IMR-90 (cell line): Measurements from ENCODE around the gene DDX31. TPM values are rescaled to one million over a fixed set of nuclear protein-coding genes. Genes with fewer than 3 reads are reported as not detected.

Experiments used
- ATAC-seq: fragments of 200-7000 bp; cut with Tn5 transposase; 2 replicates; pipeline ENCODE4 v1.9.1; 2020; ENCODE audit warnings: low read depth, mild to moderate bottlenecking, moderate library complexity
- BruUV-seq: library from RNA; stranded (reverse); fragments of 400-500 nt; replicated peaks from 2 replicates; lab custom pipeline; 2021; lab: Mats Ljungman, UMichigan
- CTCF ChIA-PET: fragments of 300-600 bp; formaldehyde crosslinking; extraction: SDS; loops from one replicate; lab custom pipeline; 2021; ENCODE audit warnings: antibody characterized with exemption; lab: Yijun Ruan, JAX
- POLR2A ChIA-PET: fragments of 300-600 bp; sonication (Branson Sonifier 250); formaldehyde crosslinking; loops from one replicate; lab custom pipeline; 2022; ENCODE audit warnings: antibody characterized with exemption; ENCODE audit not compliant: unreplicated experiment; lab: Charles Lee
- DNase-seq: peaks from one replicate; pipeline ENCODE4 v3.0.0; 2013
- H2AFZ ChIP-seq: replicated peaks from 2 replicates; pipeline ENCODE3; 2013; ENCODE audit warnings: low read length, mild to moderate bottlenecking; ENCODE audit not compliant: poor library complexity
- H2AK5ac ChIP-seq: 2 replicates; pipeline ENCODE4 v1.6.1; 2013; ENCODE audit warnings: low read depth, low read length, inconsistent platforms
- H2AK9ac ChIP-seq: replicated peaks from 2 replicates; pipeline ENCODE3; 2013; ENCODE audit warnings: mild to moderate bottlenecking, low read depth, low read length, moderate library complexity; ENCODE audit not compliant: poor library complexity
- H2BK120ac ChIP-seq: 2 replicates; pipeline ENCODE4 v1.6.1; 2013; ENCODE audit warnings: low read depth, low read length, inconsistent platforms
- H2BK15ac ChIP-seq: 3 replicates; pipeline ENCODE4 v1.6.1; 2013; ENCODE audit warnings: low read depth, low read length, inconsistent platforms
- H2BK20ac ChIP-seq: 2 replicates; pipeline ENCODE4 v1.6.1; 2013; ENCODE audit warnings: low read depth, mild to moderate bottlenecking, inconsistent platforms, low read length, moderate library complexity
- H2BK5ac ChIP-seq: 2 replicates; pipeline ENCODE4 v1.6.1; 2013; ENCODE audit warnings: mild to moderate bottlenecking, low read depth, low read length, inconsistent platforms; ENCODE audit not compliant: poor library complexity, severe bottlenecking
- H3K14ac ChIP-seq: replicated peaks from 2 replicates; pipeline ENCODE4 v1.6.1; 2013; ENCODE audit warnings: low read depth, low read length, inconsistent platforms
- H3K18ac ChIP-seq: 2 replicates; pipeline ENCODE4 v1.6.1; 2013; ENCODE audit warnings: low read depth, low read length, control low read depth
- H3K23ac ChIP-seq: 2 replicates; pipeline ENCODE4 v1.6.1; 2013; ENCODE audit warnings: low read depth, low read length, inconsistent platforms
- H3K27ac ChIP-seq: 2 replicates; pipeline ENCODE4 v1.5.1; 2013; ENCODE audit warnings: mild to moderate bottlenecking, control low read depth, low read length; ENCODE audit not compliant: insufficient read depth
- H3K27me3 ChIP-seq: 2 replicates; pipeline ENCODE4 v1.6.1; 2013; ENCODE audit warnings: low read length; ENCODE audit not compliant: control insufficient read depth, insufficient read depth
- H3K36me3 ChIP-seq: 2 replicates; pipeline ENCODE4 v1.6.1; 2013; ENCODE audit warnings: low read length, mixed read lengths; ENCODE audit not compliant: control insufficient read depth, insufficient read depth
- H3K4ac ChIP-seq: 2 replicates; pipeline ENCODE4 v1.6.1; 2013; ENCODE audit warnings: low read depth, low read length, inconsistent platforms
- H3K4me1 ChIP-seq: 2 replicates; pipeline ENCODE4 v1.6.1; 2013; ENCODE audit warnings: low read length, mixed read lengths; ENCODE audit not compliant: control insufficient read depth, insufficient read depth
- H3K4me2 ChIP-seq: 2 replicates; pipeline ENCODE4 v1.6.1; 2013; ENCODE audit warnings: low read depth, mild to moderate bottlenecking, control low read depth, low read length, moderate library complexity
- H3K4me3 ChIP-seq: 2 replicates; pipeline ENCODE4 v1.5.1; 2013; ENCODE audit warnings: low read depth, mild to moderate bottlenecking, control low read depth, low read length, moderate library complexity; ENCODE audit not compliant: insufficient read depth
- H3K56ac ChIP-seq: 2 replicates; pipeline ENCODE4 v1.6.1; 2013; ENCODE audit warnings: low read length, inconsistent platforms; ENCODE audit not compliant: insufficient read depth; ENCODE audit errors: extremely low read depth
- H3K79me1 ChIP-seq, 2 experiments: 2 replicates each; pipeline ENCODE4 v1.6.1; 2013; ENCODE audit warnings: low read length in 2 of 2, inconsistent platforms in 1 of 2, low read depth in 1 of 2
- H3K9ac ChIP-seq: 2 replicates; pipeline ENCODE4 v1.6.1; 2013; ENCODE audit warnings: low read depth, low read length, control low read depth
- H3K9me1 ChIP-seq: 2 replicates; pipeline ENCODE4 v1.6.1; 2013; ENCODE audit warnings: low read length, inconsistent platforms; ENCODE audit not compliant: insufficient read depth
- H3K9me3 ChIP-seq: 2 replicates; pipeline ENCODE4 v1.6.1; 2013; ENCODE audit warnings: low read length; ENCODE audit not compliant: control insufficient read depth, insufficient read depth
- H4K20me1 ChIP-seq: 2 replicates; pipeline ENCODE4 v1.6.1; 2013; ENCODE audit warnings: low read length, inconsistent platforms; ENCODE audit not compliant: insufficient read depth
- H4K5ac ChIP-seq: 2 replicates; pipeline ENCODE4 v1.6.1; 2013; ENCODE audit warnings: mild to moderate bottlenecking, low read depth, low read length, control low read depth
- H4K8ac ChIP-seq, 2 experiments: 2 replicates each; pipeline ENCODE4 v1.6.1; 2013; ENCODE audit warnings: low read depth in 2 of 2, low read length in 2 of 2, control low read depth in 1 of 2, inconsistent platforms in 1 of 2
- H4K91ac ChIP-seq: 2 replicates; pipeline ENCODE4 v1.6.1; 2013; ENCODE audit warnings: low read depth, low read length, inconsistent platforms; ENCODE audit not compliant: insufficient read depth
- BHLHE40 ChIP-seq: fragments of 150-350 bp; IDR thresholded peaks from 2 replicates; pipeline ENCODE4 v1.6.1; 2016; ENCODE audit warnings: mild to moderate bottlenecking, low read depth, low read length
- CEBPB ChIP-seq: IDR thresholded peaks from 2 replicates; pipeline ENCODE4 v1.6.1; 2012; ENCODE audit warnings: low read depth, low read length, improper control_type of control experiment
- CHD1 ChIP-seq: IDR thresholded peaks from 2 replicates; pipeline ENCODE4 v1.6.1; 2012; ENCODE audit warnings: low read depth, low read length, improper control_type of control experiment
- FOS ChIP-seq: fragments of 150-350 bp; IDR thresholded peaks from 2 replicates; pipeline ENCODE4 v1.6.1; 2016; ENCODE audit warnings: low read depth, low read length
- MAFK ChIP-seq: IDR thresholded peaks from 2 replicates; pipeline ENCODE4 v1.6.1; 2012; ENCODE audit warnings: low read depth, low read length, improper control_type of control experiment
- MAZ ChIP-seq: IDR thresholded peaks from 2 replicates; pipeline ENCODE4 v1.6.1; 2012; ENCODE audit warnings: low read depth, mild to moderate bottlenecking, low read length, improper control_type of control experiment, moderate library complexity, borderline replicate concordance
- MXI1 ChIP-seq: IDR thresholded peaks from 2 replicates; pipeline ENCODE4 v1.6.1; 2012; ENCODE audit warnings: low read depth, mild to moderate bottlenecking, low read length, moderate library complexity, borderline replicate concordance
- POLR2A ChIP-seq: IDR thresholded peaks from 2 replicates; pipeline ENCODE4 v1.6.1; 2012; ENCODE audit warnings: mild to moderate bottlenecking, low read depth, low read length
- RAD21 ChIP-seq: IDR thresholded peaks from 2 replicates; pipeline ENCODE4 v1.6.1; 2012; ENCODE audit warnings: low read length, improper control_type of control experiment
- RCOR1 ChIP-seq: IDR thresholded peaks from 2 replicates; pipeline ENCODE4 v1.6.1; 2012; ENCODE audit warnings: mild to moderate bottlenecking, low read length, improper control_type of control experiment; ENCODE audit not compliant: insufficient replicate concordance
- RFX5 ChIP-seq: IDR thresholded peaks from 2 replicates; pipeline ENCODE4 v1.8.0; 2012; ENCODE audit warnings: low read depth, mild to moderate bottlenecking, low read length, moderate library complexity
- SMC3 ChIP-seq: fragments of 150-350 bp; IDR thresholded peaks from 2 replicates; pipeline ENCODE4 v1.6.1; 2016; ENCODE audit warnings: low read depth, mild to moderate bottlenecking, antibody characterized with exemption, low read length, moderate library complexity
- whole genome bisulfite sequencing, 2 experiments: methylation state at CpG; one replicate each; pipeline versions ENCODE4 v1.1.5 to v1.1.7; 2013; ENCODE audit warnings: missing lambda C conversion rate in 2 of 2; ENCODE audit not compliant: insufficient read length in 1 of 2; ENCODE audit errors: extremely low coverage in 2 of 2; 5-methylcytosine and 5-hydroxymethylcytosine counted together
- dilution Hi-C: fragments of 300-500 bp; cut with HindIII; formaldehyde crosslinking; loops from one replicate; pipeline ENCODE4 v1.14.3; 2018; ENCODE audit warnings: low sequenced_read_pairs; ENCODE audit not compliant: unreplicated experiment
- in situ Hi-C: fragments of 300-500 bp; cut with MboI; formaldehyde crosslinking; loops from 3 replicates; pipeline ENCODE4 v1.14.3; 2019; ENCODE audit warnings: low sequenced_read_pairs, inconsistent platforms, mixed read lengths
- intact Hi-C: fragments of 100-400 bp; cut with micrococcal nuclease; formaldehyde crosslinking; loops from 2 replicates; pipeline ENCODE4 v1.10.0; 2022
- polyA plus RNA-seq, 3 experiments: library from polyadenylated mRNA; depleted of rRNA; stranded (reverse); fragments of >200 nt; gene quantifications; 2 replicates each; pipeline ENCODE4 v1.2.3, GENCODE V29; 2012; ENCODE audit warnings: low replicate concordance in 1 of 3
- total RNA-seq: library from RNA; depleted of rRNA; stranded (reverse); fragments of >200 nt; gene quantifications from 2 replicates; pipeline ENCODE4 v1.2.3, GENCODE V29; 2012
- TF ChIP-seq, protein P1 (sequence below): fragments of 150-350 bp; IDR thresholded peaks from 2 replicates; pipeline ENCODE4 v1.6.1; 2017; ENCODE audit warnings: mild to moderate bottlenecking, antibody characterized with exemption, low read length, low read depth
- TF ChIP-seq, protein P2 (sequence below): fragments of 150-350 bp; IDR thresholded peaks from 2 replicates; pipeline ENCODE4 v1.6.1; 2016; ENCODE audit warnings: low read depth, mild to moderate bottlenecking, low read length, moderate library complexity, borderline replicate concordance
- TF ChIP-seq, protein P3 (sequence below): conservative IDR thresholded peaks from 2 replicates; pipeline ENCODE4 v1.5.1; 2012; ENCODE audit warnings: mild to moderate bottlenecking, low read depth, low read length, improper control_type of control experiment

The DDX31 gene
- total and polyA plus RNA-seq, 2 of the 4 experiments (the other 2 are of a cell fraction) = 10.7 to 14.0 TPM

DNA sequence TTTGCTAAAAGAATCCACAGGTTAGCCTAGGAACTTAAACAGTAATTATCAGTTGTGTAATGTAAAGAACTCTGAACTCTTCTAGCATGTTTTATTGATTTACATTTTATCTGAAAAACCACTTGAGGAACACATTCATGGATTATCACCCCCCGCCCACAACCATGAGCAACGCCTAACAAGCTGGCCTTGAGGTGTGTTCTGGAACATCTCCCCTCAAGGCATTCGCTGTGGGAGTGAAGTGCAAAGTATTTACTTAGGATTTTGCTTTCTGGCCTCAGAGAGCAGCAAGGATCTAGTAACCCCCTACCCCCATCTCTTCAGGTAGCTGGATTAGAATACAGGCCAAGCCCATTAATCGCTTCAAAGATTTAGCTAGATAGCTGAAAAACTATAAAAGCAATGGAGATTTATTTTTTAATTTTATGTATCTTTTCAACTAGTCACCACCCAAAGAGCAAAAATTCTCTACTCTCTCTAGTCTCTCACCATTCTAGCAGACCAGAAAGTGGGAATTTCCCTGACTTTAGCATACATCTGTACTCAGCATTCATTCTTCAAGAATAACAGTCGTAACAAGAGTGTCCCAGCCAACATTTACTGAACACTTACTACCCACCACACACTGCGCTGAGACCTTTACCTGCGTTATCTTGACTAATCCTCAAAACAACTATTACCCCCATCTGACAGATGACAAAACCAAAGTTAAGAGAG, 37.2 kb downstream of the DDX31 start:
- Histone ChIP-seq H3K4me3 (no peak overlapping the region), H3K9ac (no peak overlapping the region), H2BK5ac (no peak overlapping the region), H4K5ac (no peak overlapping the region), H3K9me3 (no peaks in the 10 kb centered on the region), H2BK15ac (no peak overlapping the region), H3K4me1 (0 out of 2 replicates have a peak, but pooled peaks cover 3% of the 10 kb centered on the region), H2BK120ac (no peak overlapping the region), H3K56ac (no peak overlapping the region), H2AK9ac (no peak overlapping the region), H3K18ac (no peak overlapping the region), H2AK5ac (no peak overlapping the region), H4K91ac (no peak overlapping the region), H3K36me3 (peaks cover 34% of the 10 kb centered on the region), H3K4me2 (no peak overlapping the region), H3K23ac (no peak overlapping the region), H3K4ac (no peak overlapping the region), H3K27ac (no peak overlapping the region), H3K14ac (no peak overlapping the region), H3K79me1 (no peaks in the 10 kb centered on the region), H2BK20ac (no peak overlapping the region), H4K20me1 (peaks cover 23% of the 10 kb centered on the region; the same call in 1 of the 2 replicates), H3K27me3 (no peaks in the 10 kb centered on the region), H3K9me1 (peaks cover 10% of the 10 kb centered on the region; the same call in 1 of the 2 replicates), H4K8ac (no peak overlapping the region), H2AFZ (no peak overlapping the region)
- in situ Hi-C loops (no loop called here), dilution Hi-C loops (no loop called here), intact Hi-C loops (no loop called here)
- WGBS, 2 experiments = no CpG with 5 or more reads among the region's 7 CpGs
- no TSS peak for BruUV-seq
- TF ChIP-seq, protein P1, sequence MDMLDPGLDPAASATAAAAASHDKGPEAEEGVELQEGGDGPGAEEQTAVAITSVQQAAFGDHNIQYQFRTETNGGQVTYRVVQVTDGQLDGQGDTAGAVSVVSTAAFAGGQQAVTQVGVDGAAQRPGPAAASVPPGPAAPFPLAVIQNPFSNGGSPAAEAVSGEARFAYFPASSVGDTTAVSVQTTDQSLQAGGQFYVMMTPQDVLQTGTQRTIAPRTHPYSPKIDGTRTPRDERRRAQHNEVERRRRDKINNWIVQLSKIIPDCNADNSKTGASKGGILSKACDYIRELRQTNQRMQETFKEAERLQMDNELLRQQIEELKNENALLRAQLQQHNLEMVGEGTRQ = no peak
- TF ChIP-seq RFX5 = no peak
- TF ChIP-seq CEBPB = no peak
- TF ChIP-seq, protein P2, sequence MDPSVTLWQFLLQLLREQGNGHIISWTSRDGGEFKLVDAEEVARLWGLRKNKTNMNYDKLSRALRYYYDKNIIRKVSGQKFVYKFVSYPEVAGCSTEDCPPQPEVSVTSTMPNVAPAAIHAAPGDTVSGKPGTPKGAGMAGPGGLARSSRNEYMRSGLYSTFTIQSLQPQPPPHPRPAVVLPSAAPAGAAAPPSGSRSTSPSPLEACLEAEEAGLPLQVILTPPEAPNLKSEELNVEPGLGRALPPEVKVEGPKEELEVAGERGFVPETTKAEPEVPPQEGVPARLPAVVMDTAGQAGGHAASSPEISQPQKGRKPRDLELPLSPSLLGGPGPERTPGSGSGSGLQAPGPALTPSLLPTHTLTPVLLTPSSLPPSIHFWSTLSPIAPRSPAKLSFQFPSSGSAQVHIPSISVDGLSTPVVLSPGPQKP = no peak
- TF ChIP-seq, protein P3, sequence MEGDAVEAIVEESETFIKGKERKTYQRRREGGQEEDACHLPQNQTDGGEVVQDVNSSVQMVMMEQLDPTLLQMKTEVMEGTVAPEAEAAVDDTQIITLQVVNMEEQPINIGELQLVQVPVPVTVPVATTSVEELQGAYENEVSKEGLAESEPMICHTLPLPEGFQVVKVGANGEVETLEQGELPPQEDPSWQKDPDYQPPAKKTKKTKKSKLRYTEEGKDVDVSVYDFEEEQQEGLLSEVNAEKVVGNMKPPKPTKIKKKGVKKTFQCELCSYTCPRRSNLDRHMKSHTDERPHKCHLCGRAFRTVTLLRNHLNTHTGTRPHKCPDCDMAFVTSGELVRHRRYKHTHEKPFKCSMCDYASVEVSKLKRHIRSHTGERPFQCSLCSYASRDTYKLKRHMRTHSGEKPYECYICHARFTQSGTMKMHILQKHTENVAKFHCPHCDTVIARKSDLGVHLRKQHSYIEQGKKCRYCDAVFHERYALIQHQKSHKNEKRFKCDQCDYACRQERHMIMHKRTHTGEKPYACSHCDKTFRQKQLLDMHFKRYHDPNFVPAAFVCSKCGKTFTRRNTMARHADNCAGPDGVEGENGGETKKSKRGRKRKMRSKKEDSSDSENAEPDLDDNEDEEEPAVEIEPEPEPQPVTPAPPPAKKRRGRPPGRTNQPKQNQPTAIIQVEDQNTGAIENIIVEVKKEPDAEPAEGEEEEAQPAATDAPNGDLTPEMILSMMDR = no peak
- TF ChIP-seq MXI1 = no peak
- TF ChIP-seq CHD1 = no peak
- no peak for TF ChIP-seq RAD21
- TF ChIP-seq FOS = no peak
- TF ChIP-seq SMC3 = no peak
- TF ChIP-seq RCOR1 = no peak
- no peak for TF ChIP-seq POLR2A
- TF ChIP-seq MAFK = no peak
- TF ChIP-seq BHLHE40 = no peak
- no peak for TF ChIP-seq MAZ
- ChIA-PET POLR2A (no interaction called here), CTCF (interaction anchor here (1.9 kb wide), 1 partner anchor 12 kb away, joined by 4 read pairs; no protein-coding TSS in a partner anchor)
- DNase-seq = no peak
- ATAC-seq = no peak
